Choroid plexus epithelial cell (primary cell): ENCODE results near the gene ADH7.

Source experiments
- DNase-seq: peaks from one replicate; pipeline ENCODE4 v3.0.0-alpha.2; 2010; ENCODE audit warnings: low read depth
- H3K4me3 ChIP-seq: 2 replicates; pipeline ENCODE4 v1.5.1; 2011; ENCODE audit warnings: low read depth, mild to moderate bottlenecking, control low read depth, low read length, moderate library complexity
- TF ChIP-seq, protein P1 (sequence below): conservative IDR thresholded peaks from 2 replicates; pipeline ENCODE4 v1.5.1; 2011; ENCODE audit warnings: low read depth, mild to moderate bottlenecking, control low read depth, inconsistent platforms, low read length, moderate library complexity

Gene ADH7

GRCh38 chr4:99457270-99457669 is 22.1 kb upstream of the ADH7 start:
- H3K4me3 ChIP-seq: no peak overlapping the region
- peak; percentile 10 for DNase-seq
- TF ChIP-seq, protein P1, sequence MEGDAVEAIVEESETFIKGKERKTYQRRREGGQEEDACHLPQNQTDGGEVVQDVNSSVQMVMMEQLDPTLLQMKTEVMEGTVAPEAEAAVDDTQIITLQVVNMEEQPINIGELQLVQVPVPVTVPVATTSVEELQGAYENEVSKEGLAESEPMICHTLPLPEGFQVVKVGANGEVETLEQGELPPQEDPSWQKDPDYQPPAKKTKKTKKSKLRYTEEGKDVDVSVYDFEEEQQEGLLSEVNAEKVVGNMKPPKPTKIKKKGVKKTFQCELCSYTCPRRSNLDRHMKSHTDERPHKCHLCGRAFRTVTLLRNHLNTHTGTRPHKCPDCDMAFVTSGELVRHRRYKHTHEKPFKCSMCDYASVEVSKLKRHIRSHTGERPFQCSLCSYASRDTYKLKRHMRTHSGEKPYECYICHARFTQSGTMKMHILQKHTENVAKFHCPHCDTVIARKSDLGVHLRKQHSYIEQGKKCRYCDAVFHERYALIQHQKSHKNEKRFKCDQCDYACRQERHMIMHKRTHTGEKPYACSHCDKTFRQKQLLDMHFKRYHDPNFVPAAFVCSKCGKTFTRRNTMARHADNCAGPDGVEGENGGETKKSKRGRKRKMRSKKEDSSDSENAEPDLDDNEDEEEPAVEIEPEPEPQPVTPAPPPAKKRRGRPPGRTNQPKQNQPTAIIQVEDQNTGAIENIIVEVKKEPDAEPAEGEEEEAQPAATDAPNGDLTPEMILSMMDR: peak; percentile 26

DNA sequence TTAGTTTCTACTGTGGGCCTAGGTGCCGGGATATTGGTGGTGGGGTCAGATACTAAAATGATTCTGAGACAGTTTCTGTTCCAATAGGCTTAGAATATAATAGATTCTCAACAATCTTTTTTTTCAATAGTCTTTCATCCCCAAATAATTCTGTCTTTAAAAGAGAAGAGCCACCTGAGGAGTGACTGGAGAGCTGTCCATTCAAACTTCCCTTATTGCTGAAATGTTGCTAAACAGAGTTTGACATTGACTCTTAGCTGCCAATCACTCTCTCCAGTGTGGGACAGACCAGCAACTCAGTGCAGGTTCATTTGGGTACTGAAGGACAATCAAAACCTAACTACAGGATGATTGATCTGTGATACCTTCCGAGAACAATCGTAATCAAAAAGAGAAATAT is 12.4 kb upstream of the ADH7 start:
- no peak overlapping the region for H3K4me3 ChIP-seq
- TF ChIP-seq, protein P1: no peak
- no peak for DNase-seq

DNA sequence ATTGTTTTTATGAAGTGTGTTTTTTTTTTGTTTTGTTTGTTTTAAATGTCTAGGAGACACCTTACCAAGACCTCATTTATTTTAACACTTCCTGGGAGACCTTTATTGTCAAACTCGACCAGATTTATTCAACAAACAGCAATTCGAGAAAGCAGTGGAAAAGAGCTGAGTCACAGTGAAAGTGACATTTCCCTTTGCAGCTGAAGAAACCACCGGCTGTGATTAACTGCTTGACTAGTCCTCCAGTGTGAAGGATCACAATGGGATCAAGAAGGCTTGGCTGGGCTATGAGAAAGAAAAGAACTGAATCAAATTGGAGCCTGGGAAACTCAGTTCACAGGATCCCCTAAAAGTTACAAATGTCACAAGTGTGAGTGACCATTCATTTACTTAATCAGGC is 11.9 kb upstream of the ADH7 start:
- no peak overlapping the region for H3K4me3 ChIP-seq
- DNase-seq: peak; percentile 61
- TF ChIP-seq, protein P1: no peak

DNA sequence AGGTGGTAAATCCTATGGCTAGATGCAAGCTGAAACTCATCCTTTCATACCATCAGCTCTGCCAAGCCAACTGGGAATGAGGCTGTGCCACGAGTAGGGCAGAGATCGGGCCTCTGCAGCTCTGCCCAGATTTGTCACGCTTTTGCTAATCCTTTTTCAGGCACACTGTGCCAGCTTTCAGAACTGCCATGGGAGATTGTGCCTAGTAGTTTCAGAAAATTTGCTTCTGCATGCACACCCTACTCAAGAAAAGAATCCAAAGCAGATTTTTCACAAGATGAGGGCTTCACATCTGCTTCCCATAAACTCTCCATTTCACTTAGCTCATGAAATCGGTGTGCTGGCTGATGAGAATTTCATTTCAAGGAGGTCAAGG is 3.3 kb upstream of the ADH7 start:
- DNase-seq: no peak
- TF ChIP-seq, protein P1: no peak
- no peak overlapping the region for H3K4me3 ChIP-seq

DNA sequence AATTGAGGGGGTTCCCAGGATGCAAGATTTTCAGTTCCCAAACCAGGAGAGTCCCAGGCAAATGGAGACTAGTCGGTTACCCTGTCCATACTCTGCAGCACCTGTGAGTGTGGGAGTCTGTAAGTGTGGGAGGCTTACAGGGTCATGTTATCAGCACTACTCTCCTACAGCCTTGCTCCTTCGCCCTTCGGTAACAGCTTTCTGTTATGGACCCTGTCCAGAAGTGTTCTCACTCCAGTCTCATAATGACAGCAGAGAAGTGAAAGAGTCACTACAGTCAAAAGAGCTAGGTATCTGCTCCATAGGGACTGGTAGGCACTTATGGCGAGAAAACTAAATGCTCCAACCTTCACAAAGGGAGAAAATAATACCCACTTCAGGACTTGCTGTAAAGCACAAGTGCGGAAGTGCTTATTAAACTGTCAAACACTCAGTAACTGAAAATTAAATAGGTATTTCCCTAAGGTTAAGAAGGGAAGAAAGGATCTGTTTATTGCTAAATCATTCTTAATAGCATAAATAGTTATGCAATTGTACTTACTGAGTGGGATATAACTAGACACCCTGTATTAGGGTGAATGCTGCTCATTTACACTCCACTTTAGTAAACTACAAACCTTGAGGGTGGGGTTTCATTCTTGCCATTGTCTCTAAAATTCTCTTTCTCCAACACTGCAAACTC is 2.7 kb upstream of the ADH7 start:
- no peak overlapping the region for H3K4me3 ChIP-seq
- TF ChIP-seq, protein P1: no peak
- DNase-seq: no peak

DNA sequence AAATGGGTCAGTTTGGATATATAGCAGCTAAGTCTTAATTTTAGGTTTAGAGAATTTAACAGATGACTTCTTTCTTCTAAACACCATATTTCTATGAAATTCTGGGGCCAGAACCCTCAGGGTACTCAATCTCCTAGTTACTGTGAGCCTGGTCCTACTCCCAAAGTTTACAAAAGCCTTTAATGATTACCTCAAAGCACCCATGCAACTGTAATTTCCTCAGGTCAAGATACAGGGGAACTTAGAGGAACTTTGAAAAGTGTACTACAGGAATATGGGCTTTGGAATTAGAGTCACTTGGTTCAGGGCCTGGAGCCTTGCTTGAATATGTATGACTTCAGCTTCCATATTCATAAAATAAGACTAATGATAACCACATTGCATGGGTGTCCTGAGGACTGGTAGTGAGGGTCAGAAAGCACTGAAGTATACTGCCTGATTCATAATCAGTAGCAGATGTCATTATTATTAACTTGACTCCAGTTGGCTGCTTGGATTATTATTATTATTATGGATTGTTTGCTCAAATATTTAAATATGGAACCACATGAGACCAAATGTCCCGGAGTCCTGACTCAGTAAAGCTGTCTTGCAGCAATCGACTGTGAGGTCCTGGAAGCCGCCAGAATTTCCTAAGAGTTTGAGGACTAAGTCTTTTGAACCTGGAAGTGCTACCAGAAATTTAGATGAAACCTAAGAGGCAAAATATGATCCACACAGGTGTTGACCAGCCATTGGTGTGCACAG is 2.0 kb upstream of the ADH7 start:
- DNase-seq: no peak
- TF ChIP-seq, protein P1: no peak
- no peak overlapping the region for H3K4me3 ChIP-seq

GRCh38 chr4:99436462-99436861 is 1.3 kb upstream of the ADH7 start:
- no peak overlapping the region for H3K4me3 ChIP-seq
- no peak for DNase-seq
- TF ChIP-seq, protein P1: no peak
